Colon (tissue), 2 donors: ENCODE measurements around the gene TRIO.

ENCODE experiments used
- FAIRE-seq: peaks from 2 replicates; lab custom pipeline; 2012; peaks lifted over from hg19 to GRCh38; lab: Jason Lieb, UNC
- donor health status: control.
- donor health status: control.

TRIO gene

GRCh38 chr5:14330291-14330690 is 187.1 kb downstream of the TRIO start:
- FAIRE-seq: no peak

- no peak for FAIRE-seq
Observed at GRCh38 chr5:14330729-14331385, 187.7 kb downstream of the TRIO start.

- no peak for FAIRE-seq
Observed at GRCh38 chr5:14331386-14331781, 188.2 kb downstream of the TRIO start.

- FAIRE-seq: no peak
Observed at GRCh38 chr5:14332038-14332631, 189.0 kb downstream of the TRIO start.

GRCh38 chr5:14332746-14333145 is 189.6 kb downstream of the TRIO start:
- no peak for FAIRE-seq

GRCh38 chr5:14337593-14337992 is 194.5 kb downstream of the TRIO start:
- no peak for FAIRE-seq

- no peak for FAIRE-seq
Observed at GRCh38 chr5:14339468-14339867, 196.3 kb downstream of the TRIO start.

GRCh38 chr5:14341571-14342230 is 198.6 kb downstream of the TRIO start:
- FAIRE-seq: no peak

- no peak for FAIRE-seq
Observed at GRCh38 chr5:14342306-14342705, 199.2 kb downstream of the TRIO start.

- no peak for FAIRE-seq
Observed at GRCh38 chr5:14343376-14343775, 200.2 kb downstream of the TRIO start.

- FAIRE-seq: no peak
Observed at GRCh38 chr5:14347522-14347921, 204.4 kb downstream of the TRIO start.

GRCh38 chr5:14348142-14348541 is 205.0 kb downstream of the TRIO start:
- FAIRE-seq: no peak

GRCh38 chr5:14349029-14349428 is 205.9 kb downstream of the TRIO start:
- FAIRE-seq: no peak

- FAIRE-seq: no peak
Observed at GRCh38 chr5:14351086-14351661, 208.0 kb downstream of the TRIO start.

GRCh38 chr5:14351845-14352712 is 208.9 kb downstream of the TRIO start:
- no peak for FAIRE-seq

- no peak for FAIRE-seq
Observed at GRCh38 chr5:14353726-14354474, 210.8 kb downstream of the TRIO start.

- FAIRE-seq: no peak
Observed at GRCh38 chr5:14355391-14355790, 212.2 kb downstream of the TRIO start.

GRCh38 chr5:14356305-14356704 is 213.2 kb downstream of the TRIO start:
- FAIRE-seq: no peak

GRCh38 chr5:14357441-14357840 is 214.3 kb downstream of the TRIO start:
- FAIRE-seq: no peak

GRCh38 chr5:14357851-14358250 is 214.7 kb downstream of the TRIO start:
- FAIRE-seq: no peak

- FAIRE-seq: no peak
Observed at GRCh38 chr5:14358536-14358935, 215.4 kb downstream of the TRIO start.
